ENCODE data around the gene BCKDHA.
"Not testable (repeated sequence)": the region's sequence is repeated elsewhere in the genome, so short reads cannot be mapped to it uniquely, and the experiment has no call there.

The BCKDHA gene

GRCh38 chr19:41377977-41378709, 19.5 kb upstream of the BCKDHA start:
- peak overlapping the region; percentile 85 for H3K27ac ChIP-seq
- H3K36me3 ChIP-seq: peaks cover 30% of the 10 kb centered on the region
- peaks cover 51% of the 10 kb centered on the region in 2 experiments for H3K4me1 ChIP-seq (ENCODE audit: control insufficient read depth in 1 of 2, insufficient read depth in 1 of 2, low read depth in 1 of 2, low read length in 1 of 2)
- no peaks in the 10 kb centered on the region for H3K27me3 ChIP-seq
- no peaks in the 10 kb centered on the region for H3K9me3 ChIP-seq
- peak overlapping the region; percentile 84 to 91 for H3K4me3 ChIP-seq (ENCODE audit: low read depth in 1 of 2, low read length in 1 of 2)
- TF ChIP-seq, protein P1, sequence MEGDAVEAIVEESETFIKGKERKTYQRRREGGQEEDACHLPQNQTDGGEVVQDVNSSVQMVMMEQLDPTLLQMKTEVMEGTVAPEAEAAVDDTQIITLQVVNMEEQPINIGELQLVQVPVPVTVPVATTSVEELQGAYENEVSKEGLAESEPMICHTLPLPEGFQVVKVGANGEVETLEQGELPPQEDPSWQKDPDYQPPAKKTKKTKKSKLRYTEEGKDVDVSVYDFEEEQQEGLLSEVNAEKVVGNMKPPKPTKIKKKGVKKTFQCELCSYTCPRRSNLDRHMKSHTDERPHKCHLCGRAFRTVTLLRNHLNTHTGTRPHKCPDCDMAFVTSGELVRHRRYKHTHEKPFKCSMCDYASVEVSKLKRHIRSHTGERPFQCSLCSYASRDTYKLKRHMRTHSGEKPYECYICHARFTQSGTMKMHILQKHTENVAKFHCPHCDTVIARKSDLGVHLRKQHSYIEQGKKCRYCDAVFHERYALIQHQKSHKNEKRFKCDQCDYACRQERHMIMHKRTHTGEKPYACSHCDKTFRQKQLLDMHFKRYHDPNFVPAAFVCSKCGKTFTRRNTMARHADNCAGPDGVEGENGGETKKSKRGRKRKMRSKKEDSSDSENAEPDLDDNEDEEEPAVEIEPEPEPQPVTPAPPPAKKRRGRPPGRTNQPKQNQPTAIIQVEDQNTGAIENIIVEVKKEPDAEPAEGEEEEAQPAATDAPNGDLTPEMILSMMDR (IDR thresholded peaks at IDR 0.05): peak; percentile 42

- not testable (repeated sequence) for H3K4me3 ChIP-seq (ENCODE audit: low read depth in 1 of 2, low read length in 1 of 2); H3K27me3 ChIP-seq; H3K9me3 ChIP-seq; H3K27ac ChIP-seq
- Histone ChIP-seq H3K36me3 (peaks cover 61% of the 10 kb centered on the region), H3K4me1 (ENCODE audit: control insufficient read depth in 1 of 2, insufficient read depth in 1 of 2, low read depth in 1 of 2, low read length in 1 of 2) (peaks cover 46 to 47% of the 10 kb centered on the region in 2 experiments)
Observed at GRCh38 chr19:41381536-41381935, 16.1 kb upstream of the BCKDHA start.

- H3K4me1 ChIP-seq (ENCODE audit: control insufficient read depth in 1 of 2, insufficient read depth in 1 of 2, low read depth in 1 of 2, low read length in 1 of 2): peaks cover 40 to 43% of the 10 kb centered on the region in 2 experiments
- H3K27ac ChIP-seq: no peak overlapping the region
- TF ChIP-seq, protein P1 (IDR thresholded peaks at IDR 0.05): no peak
- no peaks in the 10 kb centered on the region for H3K27me3 ChIP-seq
- H3K9me3 ChIP-seq: no peaks in the 10 kb centered on the region
- H3K4me3 ChIP-seq (ENCODE audit: low read depth in 1 of 2, low read length in 1 of 2): no peak overlapping the region
- H3K36me3 ChIP-seq: peaks cover 61% of the 10 kb centered on the region
Observed at GRCh38 chr19:41384351-41384750, 13.3 kb upstream of the BCKDHA start.

- TF ChIP-seq, protein P1 (IDR thresholded peaks at IDR 0.05): no peak
- H3K36me3 ChIP-seq: peaks cover 62% of the 10 kb centered on the region
Observed at GRCh38 chr19:41386442-41386841, 11.2 kb upstream of the BCKDHA start.

GRCh38 chr19:41391618-41392017, 6.0 kb upstream of the BCKDHA start:
- Histone ChIP-seq H3K27me3 (no peaks in the 10 kb centered on the region), H3K4me3 (ENCODE audit: low read depth in 1 of 2, low read length in 1 of 2) (no peak overlapping the region), H3K36me3 (peaks cover 24% of the 10 kb centered on the region), H3K4me1 (ENCODE audit: control insufficient read depth in 1 of 2, insufficient read depth in 1 of 2, low read depth in 1 of 2, low read length in 1 of 2) (peaks cover 37 to 40% of the 10 kb centered on the region in 2 experiments), H3K9me3 (no peaks in the 10 kb centered on the region), H3K27ac (no peak overlapping the region)
- TF ChIP-seq, protein P1 (IDR thresholded peaks at IDR 0.05): no peak

More at GRCh38 chr19:41386442-41386841, 11.2 kb upstream of the BCKDHA start:
- peaks cover 27 to 29% of the 10 kb centered on the region in 2 experiments for H3K4me1 ChIP-seq (ENCODE audit: control insufficient read depth in 1 of 2, insufficient read depth in 1 of 2, low read depth in 1 of 2, low read length in 1 of 2)
- peak overlapping the region; percentile 37 for H3K27ac ChIP-seq
- H3K4me3 ChIP-seq (ENCODE audit: low read depth in 1 of 2, low read length in 1 of 2): no peak overlapping the region
- H3K9me3 ChIP-seq: no peaks in the 10 kb centered on the region
- H3K27me3 ChIP-seq: no peaks in the 10 kb centered on the region

- Histone ChIP-seq H3K27me3 (no peaks in the 10 kb centered on the region), H3K4me3 (ENCODE audit: low read depth in 1 of 2, low read length in 1 of 2) (no peak overlapping the region), H3K4me1 (ENCODE audit: control insufficient read depth in 1 of 2, insufficient read depth in 1 of 2, low read depth in 1 of 2, low read length in 1 of 2) (peaks cover 38 to 44% of the 10 kb centered on the region in 2 experiments), H3K36me3 (peaks cover 16% of the 10 kb centered on the region), H3K27ac (peak overlapping the region; percentile 20), H3K9me3 (no peaks in the 10 kb centered on the region)
- TF ChIP-seq, protein P1 (IDR thresholded peaks at IDR 0.05): no peak
Observed at GRCh38 chr19:41392775-41393174, 4.8 kb upstream of the BCKDHA start.

Measured in neutrophil (primary cell).